HepG2 (cell line): ENCODE results near the gene ANKLE1. TPM values are rescaled to one million over a fixed set of nuclear protein-coding genes. Genes with fewer than 3 reads are reported as not detected.

ENCODE experiments used
- EEA1 ChIP-seq: sonication (generic); formaldehyde crosslinking; IDR thresholded peaks from 2 replicates; pipeline ENCODE4 v1.5.1; 2020; ENCODE audit warnings: mild to moderate bottlenecking, missing genetic modification reagents, borderline replicate concordance
- ELF3 ChIP-seq: IDR thresholded peaks from 2 replicates; pipeline ENCODE4 v1.6.1; 2016; ENCODE audit warnings: missing genetic modification reagents, missing compliant biosample characterization
- IKZF4 ChIP-seq: sonication (generic); formaldehyde crosslinking; IDR thresholded peaks from 2 replicates; pipeline ENCODE4 v1.5.1; 2020; ENCODE audit warnings: borderline replicate concordance, mild to moderate bottlenecking, low read depth, missing genetic modification reagents; ENCODE audit errors: not compliant biosample characterization
- MTF2 ChIP-seq: sonication (generic); formaldehyde crosslinking; IDR thresholded peaks from 2 replicates; pipeline ENCODE4 v1.5.0; 2020; ENCODE audit warnings: missing genetic modification reagents, borderline replicate concordance
- SAFB2 ChIP-seq: sonication (generic); formaldehyde crosslinking; IDR thresholded peaks from 2 replicates; pipeline ENCODE4 v1.5.1; 2020; ENCODE audit warnings: missing genetic modification reagents, low read depth, mild to moderate bottlenecking, borderline replicate concordance
- SMAD3 ChIP-seq: sonication (generic); formaldehyde crosslinking; IDR thresholded peaks from 2 replicates; pipeline ENCODE4 v1.4.0; 2020; ENCODE audit warnings: missing genetic modification reagents
- TEAD2 ChIP-seq: sonication (generic); formaldehyde crosslinking; IDR thresholded peaks from 2 replicates; pipeline ENCODE4 v1.9.0; 2021; ENCODE audit warnings: missing genetic modification reagents
- ZBTB3 ChIP-seq: sonication (generic); formaldehyde crosslinking; IDR thresholded peaks from 2 replicates; pipeline ENCODE4 v1.4.0; 2020; ENCODE audit warnings: low read depth, mild to moderate bottlenecking, moderate library complexity, missing genetic modification reagents, borderline replicate concordance
- ZFP36L2 ChIP-seq: sonication (generic); formaldehyde crosslinking; IDR thresholded peaks from 2 replicates; pipeline ENCODE4 v1.4.0; 2020; ENCODE audit warnings: missing genetic modification reagents
- ZFP62 ChIP-seq: sonication (generic); formaldehyde crosslinking; IDR thresholded peaks from 2 replicates; pipeline ENCODE4 v1.4.0; 2020; ENCODE audit warnings: missing genetic modification reagents
- ZNF720 ChIP-seq: sonication (generic); formaldehyde crosslinking; IDR thresholded peaks from 2 replicates; pipeline ENCODE4 v1.4.0; 2020; ENCODE audit warnings: missing genetic modification reagents
- ZNF768 ChIP-seq: sonication (generic); formaldehyde crosslinking; IDR thresholded peaks from 2 replicates; pipeline ENCODE4 v1.4.0; 2020; ENCODE audit warnings: missing genetic modification reagents
- polyA plus RNA-seq, 8 experiments: library from polyadenylated mRNA; depleted of rRNA in 3 of 8; stranded (reverse) in 7 of 8; unstranded in 1 of 8; fragments of >200 nt; fragmentation: Illumina TruSeq in 4 of 8; extraction: Trizol in 4 of 8; gene quantifications; 2 replicates each; pipeline versions ENCODE4 v1.2.1 to v1.2.3, GENCODE V29; 2011 to 2016; ENCODE audit warnings: low read depth in 4 of 8, missing spikeins in 1 of 8, mixed read lengths in 1 of 8; ENCODE audit not compliant: insufficient read depth in 1 of 8
- total RNA-seq, 5 experiments: library from RNA; depleted of rRNA; stranded (reverse); fragments of >200 nt; fragmentation: Illumina TruSeq; extraction: Trizol; gene quantifications; 2 replicates each; pipeline ENCODE4 v1.2.3, GENCODE V29; 2016; ENCODE audit warnings: low read depth in 1 of 5
- TF ChIP-seq, protein P1 (sequence below): sonication (generic); formaldehyde crosslinking; IDR thresholded peaks from 2 replicates; pipeline ENCODE4 v1.5.1; 2020; ENCODE audit warnings: mild to moderate bottlenecking, missing genetic modification reagents, borderline replicate concordance
- TF ChIP-seq, protein P2 (sequence below): IDR thresholded peaks from 2 replicates; pipeline ENCODE4 v1.6.1; 2016; ENCODE audit warnings: mild to moderate bottlenecking
- TF ChIP-seq, protein P3 (sequence below): sonication (generic); formaldehyde crosslinking; IDR thresholded peaks from 2 replicates; pipeline ENCODE4 v1.4.0; 2020; ENCODE audit warnings: missing genetic modification reagents
- TF ChIP-seq, protein P4 (sequence below), 2 experiments: sonication (generic) in 1 of 2; formaldehyde crosslinking in 1 of 2; IDR thresholded peaks; 2 replicates each; pipeline versions ENCODE4 v1.5.1 to v1.6.1; 2011 to 2020; ENCODE audit warnings: borderline replicate concordance in 1 of 2, low read depth in 1 of 2, low read length in 1 of 2, mild to moderate bottlenecking in 1 of 2, missing genetic modification reagents in 1 of 2, moderate library complexity in 1 of 2

ANKLE1 gene
- total and polyA plus RNA-seq, 2 of the 13 experiments (the other 11 are each of a cell fraction or from before 2014, with no cell fraction given): 0.69 to 1.5 TPM

DNA sequence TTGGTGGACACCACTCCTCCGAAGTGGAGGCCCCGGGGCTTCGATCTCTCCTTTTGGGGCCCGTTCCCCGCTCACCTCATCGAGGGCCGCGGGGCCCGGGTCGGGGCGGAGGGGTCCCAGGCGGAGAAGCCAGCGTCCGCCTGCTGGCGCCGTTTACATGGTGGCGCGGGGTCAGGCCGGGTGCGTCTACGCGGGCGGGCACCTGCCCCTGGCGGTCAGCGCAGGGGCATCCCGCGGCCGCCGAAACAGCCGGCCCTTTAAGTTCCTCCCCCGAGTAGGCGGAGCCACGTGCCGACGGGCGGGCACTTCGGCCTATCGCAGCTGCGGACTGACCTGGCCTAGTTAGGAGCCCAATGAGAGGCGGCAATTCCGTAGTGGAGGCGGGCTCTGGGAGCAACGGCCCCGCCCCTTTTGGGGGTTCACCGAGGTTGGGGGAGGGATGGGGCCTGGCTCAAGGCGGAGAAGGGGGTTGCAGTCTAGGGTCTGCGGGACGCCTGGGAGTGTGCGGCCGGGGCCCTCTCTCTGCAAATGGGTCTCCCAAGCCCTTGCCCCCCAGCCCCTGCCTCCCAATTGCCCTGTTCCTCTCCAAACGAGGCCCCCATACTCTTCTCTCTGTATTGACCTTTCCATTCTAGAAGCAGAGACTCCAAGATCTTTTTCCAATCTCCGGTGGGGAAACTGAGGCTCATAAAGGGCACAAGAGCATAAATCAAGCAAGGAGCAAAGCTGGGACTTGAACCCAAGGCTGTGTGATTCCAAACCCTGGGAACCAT lies 21.7 kb downstream of the ANKLE1 start, which contains the start of gene ABHD8 (continued):
- TF ChIP-seq, protein P1, sequence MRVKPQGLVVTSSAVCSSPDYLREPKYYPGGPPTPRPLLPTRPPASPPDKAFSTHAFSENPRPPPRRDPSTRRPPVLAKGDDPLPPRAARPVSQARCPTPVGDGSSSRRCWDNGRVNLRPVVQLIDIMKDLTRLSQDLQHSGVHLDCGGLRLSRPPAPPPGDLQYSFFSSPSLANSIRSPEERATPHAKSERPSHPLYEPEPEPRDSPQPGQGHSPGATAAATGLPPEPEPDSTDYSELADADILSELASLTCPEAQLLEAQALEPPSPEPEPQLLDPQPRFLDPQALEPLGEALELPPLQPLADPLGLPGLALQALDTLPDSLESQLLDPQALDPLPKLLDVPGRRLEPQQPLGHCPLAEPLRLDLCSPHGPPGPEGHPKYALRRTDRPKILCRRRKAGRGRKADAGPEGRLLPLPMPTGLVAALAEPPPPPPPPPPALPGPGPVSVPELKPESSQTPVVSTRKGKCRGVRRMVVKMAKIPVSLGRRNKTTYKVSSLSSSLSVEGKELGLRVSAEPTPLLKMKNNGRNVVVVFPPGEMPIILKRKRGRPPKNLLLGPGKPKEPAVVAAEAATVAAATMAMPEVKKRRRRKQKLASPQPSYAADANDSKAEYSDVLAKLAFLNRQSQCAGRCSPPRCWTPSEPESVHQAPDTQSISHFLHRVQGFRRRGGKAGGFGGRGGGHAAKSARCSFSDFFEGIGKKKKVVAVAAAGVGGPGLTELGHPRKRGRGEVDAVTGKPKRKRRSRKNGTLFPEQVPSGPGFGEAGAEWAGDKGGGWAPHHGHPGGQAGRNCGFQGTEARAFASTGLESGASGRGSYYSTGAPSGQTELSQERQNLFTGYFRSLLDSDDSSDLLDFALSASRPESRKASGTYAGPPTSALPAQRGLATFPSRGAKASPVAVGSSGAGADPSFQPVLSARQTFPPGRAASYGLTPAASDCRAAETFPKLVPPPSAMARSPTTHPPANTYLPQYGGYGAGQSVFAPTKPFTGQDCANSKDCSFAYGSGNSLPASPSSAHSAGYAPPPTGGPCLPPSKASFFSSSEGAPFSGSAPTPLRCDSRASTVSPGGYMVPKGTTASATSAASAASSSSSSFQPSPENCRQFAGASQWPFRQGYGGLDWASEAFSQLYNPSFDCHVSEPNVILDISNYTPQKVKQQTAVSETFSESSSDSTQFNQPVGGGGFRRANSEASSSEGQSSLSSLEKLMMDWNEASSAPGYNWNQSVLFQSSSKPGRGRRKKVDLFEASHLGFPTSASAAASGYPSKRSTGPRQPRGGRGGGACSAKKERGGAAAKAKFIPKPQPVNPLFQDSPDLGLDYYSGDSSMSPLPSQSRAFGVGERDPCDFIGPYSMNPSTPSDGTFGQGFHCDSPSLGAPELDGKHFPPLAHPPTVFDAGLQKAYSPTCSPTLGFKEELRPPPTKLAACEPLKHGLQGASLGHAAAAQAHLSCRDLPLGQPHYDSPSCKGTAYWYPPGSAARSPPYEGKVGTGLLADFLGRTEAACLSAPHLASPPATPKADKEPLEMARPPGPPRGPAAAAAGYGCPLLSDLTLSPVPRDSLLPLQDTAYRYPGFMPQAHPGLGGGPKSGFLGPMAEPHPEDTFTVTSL (CRISPR knock-in tag): no peak
- no peak for TF ChIP-seq TEAD2 (CRISPR knock-in tag)
- TF ChIP-seq ZBTB3 (CRISPR knock-in tag): no peak
- TF ChIP-seq, protein P2, sequence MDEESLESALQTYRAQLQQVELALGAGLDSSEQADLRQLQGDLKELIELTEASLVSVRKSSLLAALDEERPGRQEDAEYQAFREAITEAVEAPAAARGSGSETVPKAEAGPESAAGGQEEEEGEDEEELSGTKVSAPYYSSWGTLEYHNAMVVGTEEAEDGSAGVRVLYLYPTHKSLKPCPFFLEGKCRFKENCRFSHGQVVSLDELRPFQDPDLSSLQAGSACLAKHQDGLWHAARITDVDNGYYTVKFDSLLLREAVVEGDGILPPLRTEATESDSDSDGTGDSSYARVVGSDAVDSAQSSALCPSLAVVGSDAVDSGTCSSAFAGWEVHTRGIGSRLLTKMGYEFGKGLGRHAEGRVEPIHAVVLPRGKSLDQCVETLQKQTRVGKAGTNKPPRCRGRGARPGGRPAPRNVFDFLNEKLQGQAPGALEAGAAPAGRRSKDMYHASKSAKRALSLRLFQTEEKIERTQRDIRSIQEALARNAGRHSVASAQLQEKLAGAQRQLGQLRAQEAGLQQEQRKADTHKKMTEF (CRISPR knock-in tag): peak; percentile 75
- TF ChIP-seq ELF3: 0 out of 2 replicates have a peak, but pooled peaks have one; percentile 15
- no peak for TF ChIP-seq IKZF4
- TF ChIP-seq ZNF720 (CRISPR knock-in tag): no peak
- no peak for TF ChIP-seq ZFP36L2 (CRISPR knock-in tag)
- no peak for TF ChIP-seq ZFP62 (CRISPR knock-in tag)
- no peak for TF ChIP-seq EEA1 (CRISPR knock-in tag)
- TF ChIP-seq, protein P3, sequence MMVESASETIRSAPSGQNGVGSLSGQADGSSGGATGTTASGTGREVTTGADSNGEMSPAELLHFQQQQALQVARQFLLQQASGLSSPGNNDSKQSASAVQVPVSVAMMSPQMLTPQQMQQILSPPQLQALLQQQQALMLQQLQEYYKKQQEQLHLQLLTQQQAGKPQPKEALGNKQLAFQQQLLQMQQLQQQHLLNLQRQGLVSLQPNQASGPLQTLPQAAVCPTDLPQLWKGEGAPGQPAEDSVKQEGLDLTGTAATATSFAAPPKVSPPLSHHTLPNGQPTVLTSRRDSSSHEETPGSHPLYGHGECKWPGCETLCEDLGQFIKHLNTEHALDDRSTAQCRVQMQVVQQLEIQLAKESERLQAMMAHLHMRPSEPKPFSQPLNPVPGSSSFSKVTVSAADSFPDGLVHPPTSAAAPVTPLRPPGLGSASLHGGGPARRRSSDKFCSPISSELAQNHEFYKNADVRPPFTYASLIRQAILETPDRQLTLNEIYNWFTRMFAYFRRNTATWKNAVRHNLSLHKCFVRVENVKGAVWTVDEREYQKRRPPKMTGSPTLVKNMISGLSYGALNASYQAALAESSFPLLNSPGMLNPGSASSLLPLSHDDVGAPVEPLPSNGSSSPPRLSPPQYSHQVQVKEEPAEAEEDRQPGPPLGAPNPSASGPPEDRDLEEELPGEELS (CRISPR knock-in tag): peak; percentile 32; the same call in 1 of the 2 replicates
- TF ChIP-seq MTF2 (CRISPR knock-in tag): no peak
- TF ChIP-seq SMAD3 (CRISPR knock-in tag): no peak
- TF ChIP-seq SAFB2 (CRISPR knock-in tag): no peak
- TF ChIP-seq, protein P4, sequence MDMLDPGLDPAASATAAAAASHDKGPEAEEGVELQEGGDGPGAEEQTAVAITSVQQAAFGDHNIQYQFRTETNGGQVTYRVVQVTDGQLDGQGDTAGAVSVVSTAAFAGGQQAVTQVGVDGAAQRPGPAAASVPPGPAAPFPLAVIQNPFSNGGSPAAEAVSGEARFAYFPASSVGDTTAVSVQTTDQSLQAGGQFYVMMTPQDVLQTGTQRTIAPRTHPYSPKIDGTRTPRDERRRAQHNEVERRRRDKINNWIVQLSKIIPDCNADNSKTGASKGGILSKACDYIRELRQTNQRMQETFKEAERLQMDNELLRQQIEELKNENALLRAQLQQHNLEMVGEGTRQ (IDR thresholded peaks at IDR 0.05; ENCODE audit: low read depth, low read length): peak; percentile 74
- TF ChIP-seq, protein P4 (CRISPR knock-in tag; IDR thresholded peaks at IDR 0.05; ENCODE audit: borderline replicate concordance): peak; percentile 72; the same call in 1 of the 2 replicates
- peak; percentile 61; the same call in 1 of the 2 replicates for TF ChIP-seq ZNF768 (CRISPR knock-in tag)
